NCI-H2081 (cell line): Measurements from ENCODE around the gene TLE3.
"Not testable (repeated sequence)": the region's sequence is repeated elsewhere in the genome, so short reads cannot be mapped to it uniquely, and the experiment has no call there.

Source experiments
- DNase-seq, 2 experiments: peaks; one replicate each; lab custom pipeline; 2025; lab: John Stamatoyannopoulos, UW

Gene TLE3

DNA sequence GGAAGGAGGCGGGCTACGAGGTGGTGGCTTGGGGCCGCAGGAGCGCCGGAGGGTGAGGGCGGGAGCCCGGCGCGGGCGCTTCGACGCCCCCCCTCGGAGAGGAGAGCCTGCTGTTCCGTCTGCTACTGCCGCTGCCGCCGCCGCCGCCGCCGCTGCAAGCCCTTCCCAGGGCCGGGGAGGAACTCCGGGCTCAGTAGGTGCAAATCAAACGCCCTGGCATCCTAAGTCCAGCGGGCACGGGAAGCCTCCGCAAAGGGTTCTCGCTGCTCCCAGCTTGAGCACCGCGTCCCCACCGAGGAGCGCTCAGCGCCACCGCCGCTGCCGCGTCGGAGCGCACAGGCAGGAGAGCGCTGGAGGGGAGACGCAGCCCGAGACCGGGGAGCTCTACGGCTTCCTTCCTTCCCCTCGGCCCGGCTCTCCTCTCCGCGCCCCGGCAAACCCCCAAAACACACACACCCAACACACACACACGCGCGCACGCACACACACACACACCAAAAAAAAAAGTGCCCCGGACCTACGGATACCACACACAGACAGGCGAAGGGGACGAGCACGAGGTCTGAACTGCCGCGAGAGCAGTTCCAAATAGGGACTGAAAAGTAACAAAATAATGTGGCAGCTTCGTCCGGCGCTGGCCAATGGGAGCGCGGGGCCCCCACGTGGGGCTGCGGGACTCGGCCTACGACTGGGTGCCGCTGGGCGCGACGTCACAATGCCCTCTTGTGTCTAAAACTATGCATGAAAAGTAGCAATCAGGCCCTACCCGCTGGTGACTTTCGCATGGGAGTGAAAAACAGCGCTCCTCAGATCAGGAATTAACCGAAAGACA lies at the start of gene TLE3:
TSS of gene TLE3 (minus strand) at position 597 of the 832 bp plus-strand sequence. CDS start 1,119 bp downstream, outside the sequence.
- DNase-seq: peak; percentile 95 to 97

DNA sequence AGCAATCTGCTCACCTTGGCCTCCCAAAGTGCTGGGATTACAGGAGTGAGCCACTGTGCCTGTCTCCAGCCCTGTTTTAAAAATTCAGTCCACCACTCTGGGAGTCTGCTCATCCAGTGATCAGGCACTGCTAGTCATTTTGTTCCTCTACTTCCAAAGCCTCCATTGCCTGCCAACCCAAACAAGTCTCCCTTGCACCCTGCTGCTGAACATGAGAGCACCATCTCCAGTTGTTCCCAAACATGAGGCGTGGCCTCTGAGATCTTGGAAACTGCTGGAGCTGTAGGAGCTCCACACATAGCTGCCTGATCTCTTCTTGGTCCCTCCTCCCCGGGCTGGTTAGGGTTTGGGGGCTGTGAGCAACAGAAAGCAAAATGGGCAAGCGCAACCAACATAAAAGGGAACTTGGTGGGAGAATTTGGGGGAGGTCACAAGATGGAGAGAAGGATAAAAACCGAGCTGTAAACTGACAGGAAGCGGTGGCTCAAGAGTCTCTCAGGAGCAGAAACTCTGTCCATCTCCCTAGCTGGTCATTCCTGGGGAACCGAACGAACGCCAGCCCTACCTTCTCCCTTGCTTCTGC lies 49.6 kb upstream of the TLE3 start:
- DNase-seq: no peak

DNA sequence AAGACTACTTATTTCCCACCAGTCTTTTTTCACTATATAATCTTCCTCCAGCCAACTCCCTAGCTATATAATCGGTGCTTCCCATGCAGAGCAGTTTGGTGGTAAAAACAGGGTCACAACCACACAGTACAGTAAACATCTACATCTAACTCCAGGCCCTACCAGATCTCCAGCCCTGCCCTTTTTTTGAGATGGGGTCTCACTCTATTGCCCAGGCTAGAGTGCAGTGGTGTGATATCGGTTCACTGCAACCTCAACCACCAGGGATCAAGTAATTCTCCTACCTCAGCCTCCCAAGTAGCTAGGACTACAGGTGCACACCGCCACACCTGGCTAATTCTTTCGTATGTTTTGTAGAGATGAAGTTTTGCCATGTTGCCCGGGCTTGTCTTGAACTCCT lies 49.1 kb upstream of the TLE3 start:
- DNase-seq: no peak

DNA sequence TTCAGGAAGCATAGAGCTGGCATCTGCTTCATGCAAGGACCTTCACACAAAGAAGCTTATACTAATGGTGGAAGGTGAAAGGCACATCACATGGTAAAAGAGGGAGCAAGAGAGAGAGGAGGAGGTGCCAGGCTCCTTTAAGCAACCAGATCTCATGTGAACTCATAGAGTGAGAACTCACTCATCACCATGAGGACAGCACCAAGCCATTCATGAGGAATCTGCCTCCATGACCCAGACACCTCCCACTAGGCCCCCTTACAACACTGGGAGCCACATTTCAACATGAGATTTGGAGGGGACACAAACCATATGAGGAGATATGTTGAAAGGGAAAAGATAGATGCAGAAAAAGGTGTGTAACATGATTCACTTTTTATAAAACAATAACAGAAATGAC lies 48.4 kb upstream of the TLE3 start:
- DNase-seq: no peak

DNA sequence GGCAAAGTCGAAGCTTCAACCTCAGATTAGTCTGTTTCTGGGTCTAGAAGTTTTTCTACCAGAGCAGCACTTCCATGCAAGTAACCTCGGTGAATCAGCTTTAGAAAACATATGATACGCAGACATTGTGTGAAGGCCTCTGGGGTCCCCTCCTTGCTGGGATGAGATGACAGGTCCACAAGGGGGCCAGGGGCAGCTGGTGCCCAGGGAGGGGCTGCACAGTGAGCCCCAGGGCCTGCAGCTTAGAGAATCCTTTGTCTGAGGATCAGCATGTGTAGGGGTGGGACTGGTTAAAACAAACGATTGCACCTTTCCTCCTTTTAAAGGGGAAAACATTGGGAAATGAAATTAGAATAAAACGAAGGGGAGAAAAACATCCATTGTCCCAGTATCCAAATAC lies 47.5 kb upstream of the TLE3 start:
- no peak for DNase-seq

DNA sequence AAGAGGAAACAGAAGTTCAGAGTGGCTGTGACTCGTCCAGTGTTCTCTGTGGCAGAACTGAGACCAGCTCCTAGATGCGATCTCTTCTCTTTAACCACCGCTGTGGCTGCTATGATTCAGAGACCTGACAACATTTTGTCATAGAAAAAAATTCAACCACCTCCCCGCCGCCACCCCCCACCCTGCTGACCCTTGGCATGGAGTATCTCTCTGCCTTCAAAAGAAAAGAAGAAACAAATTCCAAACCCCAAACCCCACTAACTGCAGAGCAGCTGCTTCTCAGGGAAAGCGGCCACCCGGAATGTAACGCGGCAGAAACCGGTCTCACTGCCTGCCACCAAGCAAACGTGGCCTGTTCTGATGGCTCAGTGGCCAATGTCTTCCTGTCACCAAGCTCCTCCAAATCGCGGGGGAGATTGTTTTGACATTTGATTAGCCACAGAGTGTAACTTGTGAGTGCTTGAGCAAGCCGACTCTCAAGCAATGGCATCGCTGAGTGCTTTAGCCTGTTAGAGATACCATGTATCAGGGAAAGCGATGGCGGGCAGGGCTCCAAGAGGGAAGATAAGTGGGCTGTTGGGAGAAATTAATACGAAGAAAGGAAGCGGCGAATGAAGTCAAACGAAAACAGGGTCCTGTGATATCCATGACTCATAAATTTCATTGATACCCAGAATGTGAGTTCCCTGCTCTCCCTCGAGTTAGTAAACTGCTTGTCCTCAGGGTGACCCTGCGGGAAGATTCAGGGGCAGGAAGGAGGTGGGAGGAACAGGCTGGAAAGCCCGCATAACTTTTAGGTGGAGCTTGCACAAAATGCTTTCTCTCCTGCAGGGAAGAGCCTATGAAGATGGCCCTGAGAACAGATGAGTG lies 44.8 kb upstream of the TLE3 start:
- DNase-seq: no peak

DNA sequence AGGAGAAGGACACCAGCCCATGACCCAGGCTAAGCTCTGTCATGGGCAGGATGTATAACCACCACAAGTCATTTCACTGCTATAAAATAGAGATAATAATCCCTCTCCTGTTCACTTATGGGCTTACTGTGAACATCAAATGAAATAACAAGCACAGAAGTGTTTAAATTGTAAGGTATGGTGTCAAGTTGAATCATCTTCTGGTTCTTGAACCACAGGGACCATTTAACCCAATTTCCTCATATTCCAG lies 44.3 kb upstream of the TLE3 start:
- no peak for DNase-seq

DNA sequence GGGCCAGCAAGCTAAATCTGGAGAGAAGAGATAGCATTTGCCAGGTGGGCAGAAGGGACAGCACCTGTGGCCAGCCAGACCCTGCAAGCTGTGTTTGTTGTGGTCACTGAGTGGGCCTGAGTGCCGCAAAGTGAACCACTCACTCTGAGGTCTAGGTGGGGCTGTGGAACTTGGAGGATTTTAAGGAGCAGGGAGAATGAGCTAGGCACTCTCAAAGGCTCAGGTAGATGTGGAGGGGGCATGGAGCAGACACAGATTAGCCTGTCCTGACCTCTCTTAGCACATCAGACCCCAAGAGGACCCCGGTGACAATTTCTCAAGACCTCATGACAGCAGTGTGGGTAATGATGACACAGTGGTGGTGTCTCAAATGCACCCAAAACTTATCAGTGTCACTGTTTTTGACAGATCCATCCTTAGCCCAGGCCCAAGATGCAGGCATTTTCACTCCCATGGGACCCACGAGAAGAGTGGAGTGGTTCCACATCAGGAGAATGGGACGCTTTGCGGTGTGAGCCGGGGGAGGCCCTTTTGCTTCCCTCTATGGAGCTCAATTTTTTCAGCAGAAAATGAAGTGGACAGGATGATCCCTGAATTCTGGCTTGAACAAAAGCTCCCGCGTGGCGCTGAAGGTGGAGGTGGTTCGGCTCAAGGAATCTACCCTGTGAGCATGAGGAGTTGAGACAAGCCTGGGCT lies 43.8 kb upstream of the TLE3 start:
- DNase-seq: no peak

DNA sequence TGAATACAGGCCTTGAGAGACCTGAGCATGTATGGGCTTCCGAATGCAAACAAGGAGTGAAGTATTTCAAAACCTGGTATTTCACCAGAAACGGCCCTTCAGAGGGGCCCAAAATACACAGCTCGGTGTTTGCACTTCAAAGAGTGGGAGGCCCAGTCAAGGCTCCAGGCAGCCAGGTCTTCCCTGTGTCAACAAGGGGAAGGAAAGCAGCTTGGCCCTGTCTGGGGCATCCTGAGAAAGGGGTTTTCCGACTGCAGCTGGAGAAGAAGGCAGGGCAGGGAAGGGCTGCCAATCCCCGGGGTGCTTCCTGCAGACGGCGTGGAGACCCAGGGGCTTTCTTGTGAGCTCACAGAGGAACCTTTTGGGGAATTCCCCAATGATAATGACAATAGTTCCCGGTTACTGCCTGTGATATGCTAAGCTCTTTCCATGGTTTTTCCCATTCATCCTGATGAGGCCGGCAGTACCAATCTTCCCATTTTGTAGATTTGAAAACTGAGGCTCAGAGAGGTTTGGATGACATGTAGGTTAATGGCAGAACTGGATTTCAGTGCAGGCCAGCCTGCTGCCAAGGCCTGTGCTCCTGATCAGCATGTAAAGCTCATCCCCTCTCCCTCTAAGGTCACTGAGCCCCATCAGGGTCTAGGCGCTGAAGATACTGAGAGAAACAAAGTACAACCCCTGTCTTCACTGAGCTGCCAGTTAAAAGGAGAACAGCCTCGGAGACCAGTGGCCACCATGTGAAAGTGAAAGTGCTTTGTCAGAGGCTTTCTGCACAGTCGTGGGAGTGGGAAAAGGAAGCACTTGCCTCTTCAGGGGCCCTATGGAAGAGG lies 43.0 kb upstream of the TLE3 start:
- DNase-seq: no peak

DNA sequence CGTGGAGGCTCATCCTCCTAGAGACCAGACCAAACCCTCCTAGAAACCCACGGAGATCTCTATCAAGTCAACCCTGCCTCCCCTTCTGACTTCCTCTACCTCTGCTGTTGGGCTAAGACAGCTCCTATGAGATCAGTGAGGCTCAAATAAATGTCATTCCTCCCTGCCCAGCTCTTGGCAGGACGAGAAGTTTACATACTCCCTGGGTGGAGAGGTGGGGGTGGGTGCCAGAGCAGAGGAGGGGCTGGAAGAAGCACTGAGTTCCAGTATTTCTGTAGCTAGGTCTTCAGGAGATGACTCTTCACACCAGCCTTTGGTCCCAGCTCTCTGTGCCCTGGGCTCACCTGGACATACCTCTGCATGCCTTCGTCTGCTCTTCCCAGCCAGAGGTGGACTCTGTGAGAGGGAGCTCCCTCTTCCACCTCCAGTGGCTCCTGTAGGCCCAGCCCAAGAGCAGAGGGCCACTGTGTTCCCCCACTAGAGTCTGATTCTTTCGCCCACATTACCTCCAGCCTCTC lies 42.4 kb upstream of the TLE3 start:
- no peak for DNase-seq

DNA sequence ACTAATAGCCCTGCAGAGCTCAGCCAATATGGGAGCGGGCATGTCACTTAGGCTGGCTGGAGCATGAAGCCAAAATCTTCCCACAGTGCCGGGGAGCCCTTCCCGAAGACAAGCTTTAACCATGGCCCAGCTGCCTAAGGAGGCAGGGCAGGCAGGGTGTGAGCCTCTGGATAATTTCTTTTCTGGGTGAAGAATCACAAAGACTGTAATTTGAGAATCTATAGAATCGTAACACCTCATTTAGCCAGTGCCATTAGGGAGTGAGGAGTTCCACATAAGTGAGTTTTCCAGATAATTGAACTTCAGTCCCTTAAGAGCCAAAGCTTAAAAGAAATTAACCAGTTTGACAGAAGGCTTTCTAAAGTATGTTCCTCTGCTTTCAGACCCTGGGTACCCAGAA lies 40.2 kb upstream of the TLE3 start:
- DNase-seq: no peak

DNA sequence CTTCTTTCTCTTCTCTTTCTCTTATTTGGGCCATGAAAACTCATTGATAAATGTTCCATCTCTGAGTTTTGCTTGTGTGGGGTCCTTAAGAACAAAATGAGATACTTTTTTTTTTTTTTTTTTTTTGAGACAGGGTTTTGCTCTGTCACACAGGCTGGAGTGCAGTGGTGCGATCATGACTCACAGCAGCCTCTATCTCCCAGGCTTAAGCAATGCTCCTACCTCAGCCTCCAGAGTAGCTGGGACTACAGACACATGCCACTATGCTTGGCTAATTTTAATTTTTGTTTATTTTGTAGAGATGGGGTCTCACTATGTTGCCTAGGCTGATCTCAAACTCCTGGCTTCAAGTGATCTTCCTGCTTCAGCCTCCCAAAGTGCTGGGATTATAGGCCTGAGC lies 39.3 kb upstream of the TLE3 start:
- DNase-seq: not testable (repeated sequence)

DNA sequence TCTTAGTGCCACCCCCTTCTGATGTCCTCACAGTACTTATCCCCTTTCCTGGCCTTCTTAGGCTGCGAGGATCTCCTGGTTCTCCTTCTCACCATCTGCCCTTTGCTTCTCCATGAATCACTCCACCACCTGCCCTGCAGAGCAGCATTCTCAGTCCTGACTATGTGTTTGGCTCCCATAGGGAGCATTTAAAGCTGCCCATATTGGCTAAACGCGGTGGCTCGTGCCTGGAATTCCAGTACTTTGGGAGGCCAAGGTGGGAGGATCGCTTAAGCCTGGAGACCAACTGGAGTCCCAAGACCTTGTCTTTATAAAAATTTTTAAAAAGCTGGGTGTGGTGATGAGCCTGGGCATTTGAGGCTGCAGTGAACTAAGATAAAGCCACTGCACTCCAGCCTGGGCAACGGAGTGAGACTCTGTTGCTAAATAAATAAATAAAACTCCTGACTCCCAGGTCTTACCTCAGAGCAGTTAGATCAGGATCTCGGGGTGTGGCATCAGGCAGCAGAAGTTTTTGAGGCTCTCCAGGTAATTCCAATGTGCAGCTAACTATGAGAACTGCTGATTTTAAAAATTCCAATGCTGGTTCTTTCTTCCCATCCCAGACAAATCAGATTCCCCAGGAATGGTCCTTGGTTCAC lies 36.2 kb upstream of the TLE3 start:
- DNase-seq: no peak

DNA sequence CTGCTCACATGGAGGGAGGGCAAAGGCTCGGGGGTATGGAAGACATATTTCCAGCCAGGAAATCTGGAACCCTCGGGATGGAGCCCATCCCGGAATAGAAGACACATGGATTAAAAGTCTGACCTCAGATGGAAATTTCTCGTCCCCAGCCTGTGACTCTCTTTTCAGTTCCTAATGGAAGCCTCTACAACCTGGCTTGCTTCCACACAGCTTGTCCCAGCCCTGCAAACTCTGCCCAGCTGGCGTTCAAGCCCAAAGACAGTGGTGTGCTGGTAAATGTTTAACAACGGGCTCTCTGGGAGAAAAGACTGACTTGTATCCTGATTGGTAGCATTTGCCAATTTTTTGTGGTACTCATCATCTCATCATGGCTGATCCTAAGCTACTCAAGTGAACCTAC lies 35.6 kb upstream of the TLE3 start:
- no peak for DNase-seq

DNA sequence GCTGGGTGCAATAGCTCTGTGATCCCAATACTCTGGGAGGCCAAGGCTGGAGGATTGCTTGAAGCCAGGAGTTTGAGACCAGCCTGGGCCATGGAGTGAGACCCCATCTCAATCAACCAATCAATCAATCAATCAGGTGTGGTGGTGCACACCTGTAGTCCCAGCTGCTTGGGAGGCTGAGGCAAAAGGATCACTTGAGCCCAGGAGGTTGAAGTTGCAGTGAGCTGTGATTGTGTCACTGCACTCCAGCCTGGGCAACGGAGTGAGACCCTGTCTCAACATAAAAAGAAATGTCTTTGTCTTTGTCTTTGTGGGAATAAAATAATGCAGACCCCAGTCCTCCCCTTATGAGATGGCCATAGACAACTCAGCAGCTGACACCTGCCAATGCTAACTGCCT lies 34.9 kb upstream of the TLE3 start:
- no peak for DNase-seq

DNA sequence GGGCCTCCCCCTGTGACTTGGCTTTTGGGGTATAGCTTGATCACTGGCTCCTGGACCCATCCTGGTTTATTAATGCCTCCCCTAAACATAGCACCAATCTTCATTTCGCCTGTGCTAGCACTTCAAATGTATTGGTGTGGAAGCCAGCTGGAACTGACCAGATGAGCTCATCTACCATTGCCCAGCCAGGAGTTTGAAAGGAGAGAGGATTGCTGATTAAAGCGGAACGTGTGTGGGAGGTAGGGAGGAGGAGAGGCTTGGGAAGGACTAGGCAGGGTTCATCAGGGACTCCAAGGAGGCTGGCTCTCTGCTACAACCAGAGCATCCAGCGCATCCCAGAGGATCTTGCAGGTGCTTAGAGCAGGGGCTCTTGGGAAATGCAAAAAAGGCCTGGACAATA lies 34.4 kb upstream of the TLE3 start:
- DNase-seq: no peak

DNA sequence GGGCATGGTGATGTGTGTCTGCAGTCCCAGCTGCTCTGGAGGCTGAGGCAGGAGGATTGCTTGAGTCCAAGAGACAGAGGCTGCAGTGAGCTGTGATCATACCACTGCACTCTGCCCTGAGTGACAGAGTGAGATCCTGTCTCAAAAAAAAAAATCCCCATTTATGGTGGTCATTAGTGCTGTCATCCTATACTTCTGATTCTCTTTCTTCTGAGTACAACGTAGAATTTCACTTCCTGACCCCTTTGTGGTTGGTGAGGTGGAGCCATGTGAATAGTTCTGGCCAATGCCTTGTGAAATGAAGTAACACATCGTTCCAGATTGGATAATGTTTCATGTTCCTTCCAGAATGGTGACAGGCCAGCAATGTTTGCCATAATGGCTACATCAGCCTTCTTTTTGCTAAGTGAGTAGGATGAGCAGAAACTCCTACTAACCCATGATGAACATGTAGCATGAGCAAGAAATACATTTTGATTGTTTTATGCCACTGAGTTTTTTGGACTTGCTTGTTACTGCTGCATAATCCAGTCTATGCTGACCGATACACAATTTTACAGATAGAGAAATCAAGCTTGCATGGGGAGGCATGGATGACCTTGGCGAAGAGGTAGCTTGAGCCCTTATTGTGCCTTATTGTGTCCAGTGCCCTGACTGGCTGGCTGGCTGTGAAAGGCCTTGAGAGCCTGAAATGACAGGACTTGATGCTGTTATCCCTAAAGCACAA lies 30.9 kb upstream of the TLE3 start:
- no peak for DNase-seq

DNA sequence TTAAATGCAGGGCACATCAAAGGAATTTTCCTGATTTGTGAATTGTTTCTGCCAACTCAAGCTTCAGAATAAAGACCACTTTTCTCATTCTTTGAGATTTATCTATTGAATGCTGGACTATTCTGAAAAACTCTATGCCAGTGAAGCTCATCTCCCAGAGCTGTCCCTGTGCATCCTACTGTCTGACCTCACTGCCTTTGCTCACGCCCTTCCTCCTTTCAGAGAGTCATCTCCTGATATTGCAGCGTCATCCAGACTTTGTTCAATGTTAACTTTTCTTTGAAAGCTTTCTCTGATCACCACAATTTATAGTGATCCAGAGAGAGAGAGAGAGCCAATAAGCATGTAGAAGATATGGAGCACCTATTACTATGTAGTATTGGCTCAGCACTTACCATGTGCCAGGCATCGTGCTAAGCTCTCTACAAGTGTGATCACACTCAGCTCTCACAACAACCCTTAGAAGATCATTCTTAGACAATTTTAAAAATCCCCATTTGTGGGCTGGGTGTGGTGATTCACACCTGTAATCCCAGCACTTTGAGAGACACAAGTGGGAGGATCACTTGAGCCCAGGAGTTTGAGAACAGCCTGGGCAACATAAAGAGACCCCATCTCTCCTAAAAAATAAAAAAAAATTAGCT lies 30.2 kb upstream of the TLE3 start:
- DNase-seq: no peak

DNA sequence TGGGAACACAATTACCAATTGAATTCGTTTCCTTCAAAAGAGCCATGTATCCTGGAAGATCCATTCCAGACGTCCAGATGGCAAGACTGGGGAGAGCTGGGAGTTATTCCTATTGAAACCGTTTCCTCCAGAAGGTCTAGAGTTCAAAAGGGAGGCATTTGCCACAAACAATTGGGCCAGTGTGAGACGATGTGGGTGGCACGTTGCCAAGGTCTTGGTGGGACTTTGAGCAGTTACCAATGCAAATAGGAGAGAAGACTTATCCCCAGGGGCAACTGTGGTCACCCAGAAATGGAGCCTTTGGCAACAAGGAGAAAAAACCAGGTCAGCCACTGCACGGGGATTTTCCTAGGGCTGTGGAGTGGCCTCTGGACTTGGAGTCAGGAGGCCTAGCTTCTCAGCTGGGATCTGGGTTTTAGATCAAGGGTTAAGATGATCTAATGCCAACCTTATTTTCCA lies 29.6 kb upstream of the TLE3 start:
- no peak for DNase-seq

DNA sequence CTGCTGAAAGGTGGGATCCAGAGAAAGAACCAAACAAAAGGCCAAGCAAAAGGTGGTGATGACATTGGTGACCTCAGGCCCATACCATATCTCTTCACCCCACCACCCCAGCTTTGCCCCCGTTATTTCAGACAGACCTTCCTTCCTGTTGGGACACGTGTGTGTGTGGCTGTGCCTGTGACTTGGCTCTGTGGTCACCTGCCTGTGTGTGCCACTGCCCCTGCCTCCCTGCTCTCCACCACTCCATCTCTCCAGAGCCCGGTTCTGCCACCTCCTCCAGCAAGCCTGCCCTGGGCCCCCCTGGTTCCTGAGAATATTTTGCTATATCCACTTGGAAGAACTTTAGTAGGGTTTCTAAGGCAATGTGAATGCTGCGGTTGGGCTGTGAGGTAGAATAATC lies 28.6 kb upstream of the TLE3 start:
- no peak for DNase-seq
